Epithelial cell of proximal tubule (primary cell): ENCODE measurements around the gene AP1AR. TPM values are rescaled to one million over a fixed set of nuclear protein-coding genes. Genes with fewer than 3 reads are reported as not detected.

ENCODE experiments used
- DNase-seq: peaks from one replicate; pipeline ENCODE4 v3.0.0-alpha.2; 2011; ENCODE audit warnings: low read depth
- H3K4me3 ChIP-seq: 2 replicates; pipeline ENCODE4 v1.5.1; 2011; ENCODE audit warnings: low read depth, mild to moderate bottlenecking, low read length
- CTCF ChIP-seq: conservative IDR thresholded peaks from 2 replicates; pipeline ENCODE4 v1.5.1; 2012; ENCODE audit warnings: low read depth, mild to moderate bottlenecking, low read length
- total RNA-seq: library from RNA; depleted of rRNA; stranded (reverse); fragments of >200 nt; gene quantifications from 2 replicates; pipeline ENCODE4 v1.2.3, GENCODE V29; 2015

The AP1AR gene, protein sequence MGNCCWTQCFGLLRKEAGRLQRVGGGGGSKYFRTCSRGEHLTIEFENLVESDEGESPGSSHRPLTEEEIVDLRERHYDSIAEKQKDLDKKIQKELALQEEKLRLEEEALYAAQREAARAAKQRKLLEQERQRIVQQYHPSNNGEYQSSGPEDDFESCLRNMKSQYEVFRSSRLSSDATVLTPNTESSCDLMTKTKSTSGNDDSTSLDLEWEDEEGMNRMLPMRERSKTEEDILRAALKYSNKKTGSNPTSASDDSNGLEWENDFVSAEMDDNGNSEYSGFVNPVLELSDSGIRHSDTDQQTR
- total RNA-seq, result 16.9 and 19.1 TPM in 2 replicates

GRCh38 chr4:112231779-112232713 lies at the start of gene AP1AR:
AP1AR (plus strand) TSS chr4:112231787; CDS start chr4:112232092, 305 bp downstream.
- peak; percentile 30 for DNase-seq
- H3K4me3 ChIP-seq, result peak within 1 kb of the TSS; percentile 96
- TF ChIP-seq CTCF, result peak; percentile 32

- DNase-seq, result no peak
- H3K4me3 ChIP-seq, result no peak overlapping the region
- no peak for TF ChIP-seq CTCF
Observed at GRCh38 chr4:112182604-112183003, 49.0 kb upstream of the AP1AR start.

DNA sequence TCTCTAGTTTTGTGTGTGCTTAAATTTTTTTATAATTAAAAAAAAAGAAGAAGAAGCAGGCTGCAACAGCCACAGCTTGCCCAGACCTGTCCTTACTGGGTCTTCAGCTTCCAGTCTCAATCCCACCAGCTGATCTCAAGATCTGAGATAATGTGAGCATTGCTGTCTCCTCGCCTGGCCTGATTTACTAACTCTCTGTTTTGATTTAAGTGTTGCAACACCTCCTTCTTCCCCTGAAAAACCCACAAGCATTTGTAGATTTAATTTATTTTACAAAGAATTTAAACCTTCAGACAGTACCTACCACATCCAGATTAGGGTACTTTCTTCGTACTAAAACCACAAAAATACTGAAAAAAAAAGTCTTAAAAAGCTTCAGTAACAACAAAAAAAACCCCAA lies 48.3 kb upstream of the AP1AR start:
- TF ChIP-seq CTCF, result no peak
- H3K4me3 ChIP-seq, result no peak overlapping the region
- DNase-seq, result no peak

DNA sequence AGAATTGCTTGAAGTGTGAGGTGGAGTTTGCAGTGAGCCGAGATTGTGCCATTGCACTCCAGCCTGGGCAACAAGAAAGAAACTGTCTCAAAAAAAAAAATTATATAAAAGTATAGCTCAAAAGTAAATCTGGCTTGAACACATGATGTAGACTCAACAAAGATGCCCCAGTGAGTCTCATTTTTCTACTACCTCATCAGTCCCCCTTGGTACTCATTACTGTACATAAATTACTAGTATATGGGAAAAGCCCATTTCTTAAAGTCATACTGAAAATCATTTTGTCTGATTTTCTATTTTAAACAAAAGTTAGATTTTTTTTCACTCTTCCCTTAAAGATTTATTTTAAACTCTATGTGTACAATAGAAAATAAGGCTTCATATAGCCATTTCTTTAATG lies 47.1 kb upstream of the AP1AR start:
- TF ChIP-seq CTCF, result no peak
- H3K4me3 ChIP-seq, result no peak overlapping the region
- DNase-seq, result no peak

DNA sequence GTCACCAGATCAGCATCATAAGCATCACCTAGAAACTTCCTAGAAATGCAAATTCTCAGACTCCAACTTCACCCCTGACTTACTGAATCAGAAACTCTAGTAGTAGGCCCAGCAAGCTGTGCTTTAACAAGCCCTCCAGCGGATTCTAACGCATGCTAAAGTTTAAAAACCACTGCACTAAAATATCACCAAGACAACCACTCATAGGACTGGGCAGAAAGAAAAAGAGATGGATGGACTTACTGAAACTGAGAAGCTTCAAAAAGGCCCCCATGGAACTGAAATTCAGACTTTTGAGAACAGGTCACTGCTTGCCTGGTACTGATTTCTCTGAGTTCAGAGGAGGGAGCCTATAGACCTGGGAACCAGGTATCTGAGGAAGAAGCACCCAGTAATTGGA lies 46.3 kb upstream of the AP1AR start:
- no peak for DNase-seq
- H3K4me3 ChIP-seq, result no peak overlapping the region
- no peak for TF ChIP-seq CTCF

GRCh38 chr4:112185740-112186670 lies 45.6 kb upstream of the AP1AR start:
- H3K4me3 ChIP-seq, result no peak overlapping the region
- no peak for TF ChIP-seq CTCF
- no peak for DNase-seq
